A549 (cell line): ENCODE measurements around the gene XG.

Experiments used
- BCL3 ChIP-seq: fragments of >200 bp; sonication (Bioruptor Twin); formaldehyde crosslinking; IDR thresholded peaks from 3 replicates; pipeline ENCODE4 v1.6.1; 2016
- CTCF ChIP-seq: fragments of >200 bp; sonication (Bioruptor Twin); formaldehyde crosslinking; IDR thresholded peaks from 3 replicates; pipeline ENCODE4 v1.5.1; 2016

- TF ChIP-seq BCL3: no peak
- TF ChIP-seq CTCF: no peak
Measured at GRCh38 chrX:2735270-2735669, 16.6 kb upstream of the XG start.
